T-helper 2 cell (primary cell): ENCODE results near the gene SLC27A3.
A peak's percentile ranks its signal among the peaks of the same experiment; 100 is the strongest.

Experiments
- DNase-seq, 5 experiments: peaks; one replicate each; pipeline versions ENCODE4 v3.0.0 to v3.0.0-alpha.2; 2012 to 2022
- total RNA-seq, 2 donors: gene quantifications; one replicate each; lab custom pipeline; 2026; lab: John Stamatoyannopoulos, UW

The SLC27A3 gene, protein sequence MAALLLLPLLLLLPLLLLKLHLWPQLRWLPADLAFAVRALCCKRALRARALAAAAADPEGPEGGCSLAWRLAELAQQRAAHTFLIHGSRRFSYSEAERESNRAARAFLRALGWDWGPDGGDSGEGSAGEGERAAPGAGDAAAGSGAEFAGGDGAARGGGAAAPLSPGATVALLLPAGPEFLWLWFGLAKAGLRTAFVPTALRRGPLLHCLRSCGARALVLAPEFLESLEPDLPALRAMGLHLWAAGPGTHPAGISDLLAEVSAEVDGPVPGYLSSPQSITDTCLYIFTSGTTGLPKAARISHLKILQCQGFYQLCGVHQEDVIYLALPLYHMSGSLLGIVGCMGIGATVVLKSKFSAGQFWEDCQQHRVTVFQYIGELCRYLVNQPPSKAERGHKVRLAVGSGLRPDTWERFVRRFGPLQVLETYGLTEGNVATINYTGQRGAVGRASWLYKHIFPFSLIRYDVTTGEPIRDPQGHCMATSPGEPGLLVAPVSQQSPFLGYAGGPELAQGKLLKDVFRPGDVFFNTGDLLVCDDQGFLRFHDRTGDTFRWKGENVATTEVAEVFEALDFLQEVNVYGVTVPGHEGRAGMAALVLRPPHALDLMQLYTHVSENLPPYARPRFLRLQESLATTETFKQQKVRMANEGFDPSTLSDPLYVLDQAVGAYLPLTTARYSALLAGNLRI
- total RNA-seq, result 3.4 to 6.8 reads per million in 2 donors

DNA sequence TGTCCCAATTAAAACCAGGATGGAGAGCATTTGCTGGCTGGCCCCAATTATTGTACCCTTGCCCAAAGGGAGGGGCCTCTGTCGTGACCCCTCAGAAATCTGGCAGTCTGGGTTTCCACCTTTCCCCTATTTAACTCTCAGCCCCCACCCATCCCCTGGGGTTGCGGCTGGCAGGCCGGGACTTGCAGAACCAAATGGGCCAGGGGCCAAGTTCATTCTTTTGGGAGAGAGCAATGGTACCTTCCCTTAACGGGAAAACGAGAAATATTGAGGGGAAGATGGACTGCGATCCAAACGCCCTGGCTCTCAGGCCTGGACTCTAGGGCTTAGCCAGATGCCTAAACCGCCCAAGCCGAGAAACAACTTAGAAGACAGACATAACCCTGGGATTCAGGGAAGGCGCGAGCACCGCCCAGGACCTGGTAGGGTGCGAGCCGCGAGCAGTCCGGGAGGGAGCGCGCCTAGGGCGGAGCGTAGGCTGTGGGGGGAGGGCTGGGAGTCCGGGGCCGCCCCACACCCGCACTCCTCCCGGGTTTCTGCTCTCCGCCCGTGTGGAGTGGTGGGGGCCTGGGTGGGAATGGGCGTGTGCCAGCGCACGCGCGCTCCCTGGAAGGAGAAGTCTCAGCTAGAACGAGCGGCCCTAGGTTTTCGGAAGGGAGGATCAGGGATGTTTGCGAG, at the start of gene SLC27A3:
Gene SLC27A3 (plus strand): TSS at position 628 of the 678 bp plus-strand sequence. CDS start 91 bp downstream, outside the sequence.
- DNase-seq, result peak in 1 of 5 experiments; percentile 8

DNA sequence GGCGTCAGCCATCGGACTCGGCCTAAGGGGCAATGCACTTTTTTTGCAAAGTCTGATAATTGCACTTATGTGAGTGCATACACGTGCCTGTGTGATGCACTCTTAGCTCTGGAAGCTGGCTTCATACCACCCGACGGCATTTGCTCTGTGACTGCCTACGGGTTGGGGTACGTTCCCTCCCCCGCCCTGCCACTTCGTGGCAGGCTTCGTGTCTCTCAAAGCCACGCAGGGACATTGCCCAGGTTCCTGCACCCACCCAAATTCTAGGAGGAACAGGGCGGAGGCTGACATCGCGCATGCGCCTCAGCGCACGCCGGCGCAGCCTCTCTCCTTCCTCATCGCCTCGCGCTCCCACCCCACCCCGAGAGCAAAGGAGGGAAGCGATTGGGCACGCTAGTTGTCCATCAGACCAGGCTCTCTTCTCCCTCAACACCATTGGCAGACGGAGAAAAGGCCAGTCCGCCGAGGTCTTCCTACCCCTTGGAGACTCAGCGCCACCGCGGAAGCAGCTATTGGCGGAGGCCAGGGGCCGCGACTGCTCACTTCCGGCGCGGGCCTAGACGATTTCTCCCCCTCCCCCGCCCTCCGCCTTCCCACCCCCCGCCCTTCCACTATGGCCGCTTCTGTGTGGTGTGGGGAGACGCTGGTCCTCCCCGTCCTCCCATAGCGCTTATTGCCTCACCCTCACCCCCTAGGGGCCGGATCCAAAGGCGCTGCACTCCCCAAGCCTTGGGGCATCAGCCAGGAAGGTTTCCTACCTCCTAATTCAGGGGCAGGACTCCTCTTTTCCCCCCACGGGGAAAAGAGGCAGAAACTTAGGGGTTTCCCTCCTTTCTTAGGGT, 47.5 kb upstream of the SLC27A3 start, which contains the start of gene INTS3:
Gene INTS3 (plus strand): TSS at position 588 of the 842 bp plus-strand sequence. CDS start 585 bp downstream, outside the sequence.
- peak; percentile 96 to 100 (median 99) for DNase-seq

DNA sequence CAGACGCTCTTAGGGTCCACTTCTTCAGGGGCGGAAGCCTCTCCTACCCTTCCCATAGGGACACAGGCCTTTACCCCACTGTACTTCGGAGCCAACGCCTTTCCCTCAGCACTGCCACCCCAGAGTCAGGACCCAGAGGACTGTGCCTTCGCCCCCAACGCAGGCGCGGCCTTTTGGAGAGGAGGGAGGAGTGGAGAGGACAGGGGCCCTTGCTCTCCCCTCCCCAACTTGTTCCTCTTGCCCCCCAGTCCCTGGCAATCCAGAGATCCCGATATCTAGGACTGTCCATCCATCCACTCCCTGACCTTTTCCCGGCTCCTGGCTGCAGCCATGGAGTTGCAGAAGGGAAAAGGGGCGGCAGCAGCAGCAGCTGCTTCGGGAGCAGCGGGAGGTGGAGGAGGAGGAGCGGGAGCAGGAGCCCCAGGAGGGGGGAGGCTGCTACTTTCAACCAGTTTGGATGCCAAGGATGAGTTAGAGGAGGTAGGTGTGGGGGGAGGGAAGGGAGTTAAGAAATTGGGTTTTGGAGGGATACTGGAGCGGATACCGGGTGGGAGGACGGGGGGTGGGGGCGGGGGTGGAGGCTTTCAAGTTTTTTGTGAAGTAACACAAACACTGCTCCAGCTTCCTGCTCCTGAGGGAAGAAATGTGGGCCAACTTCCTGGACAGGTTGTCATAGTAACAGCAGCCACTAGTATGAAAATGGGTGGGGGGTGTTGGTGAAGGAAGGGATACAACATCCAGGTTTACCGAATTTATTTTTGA, 46.7 kb upstream of the SLC27A3 start:
- peak in 4 of 5 experiments; percentile 6 to 29 (median 12) for DNase-seq

DNA sequence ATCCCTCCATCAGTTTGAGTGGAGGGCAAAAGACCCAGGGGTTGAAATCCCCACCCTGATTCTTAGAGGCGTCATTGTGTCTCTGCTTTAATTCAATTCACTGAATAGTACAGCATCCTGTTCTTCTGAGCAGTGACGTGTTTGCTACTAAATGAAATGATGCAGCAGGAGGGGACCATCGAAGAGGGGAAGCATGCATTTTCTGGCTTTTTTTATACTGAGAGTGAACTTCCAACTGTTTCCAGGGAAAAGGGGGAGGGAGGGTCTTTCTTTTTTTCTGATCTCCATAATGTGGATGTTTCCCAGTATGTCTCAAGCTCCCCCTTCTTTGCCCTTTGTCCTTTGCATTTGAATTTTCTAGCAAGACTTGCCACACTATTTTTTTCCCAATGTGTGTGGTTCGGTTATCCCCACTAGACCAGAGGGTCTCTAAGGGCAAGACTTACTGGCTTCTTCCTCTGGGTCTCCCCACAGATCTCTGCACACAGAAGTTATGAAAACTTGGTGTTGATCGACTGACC, 44.7 kb upstream of the SLC27A3 start:
- no peak for DNase-seq

DNA sequence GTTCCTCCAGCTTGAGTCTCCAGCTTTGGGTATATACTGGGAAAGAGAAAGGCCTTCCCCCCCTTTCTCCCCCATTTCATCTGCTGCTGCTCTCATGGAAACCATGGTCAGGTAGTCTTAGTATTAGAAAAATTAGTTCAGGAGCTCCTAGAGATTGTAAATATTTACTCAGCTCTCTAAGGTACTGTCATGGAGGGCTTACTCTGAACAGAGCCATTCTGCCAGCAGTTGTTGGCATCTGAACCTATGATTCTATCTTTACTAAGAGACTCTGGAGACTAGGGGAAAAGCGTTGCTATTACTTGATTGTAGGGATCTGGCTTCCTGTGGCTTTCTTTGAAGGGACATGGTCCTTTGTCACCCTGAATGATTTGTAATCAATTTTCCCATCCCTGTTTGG, 41.2 kb upstream of the SLC27A3 start:
- DNase-seq, result no peak

DNA sequence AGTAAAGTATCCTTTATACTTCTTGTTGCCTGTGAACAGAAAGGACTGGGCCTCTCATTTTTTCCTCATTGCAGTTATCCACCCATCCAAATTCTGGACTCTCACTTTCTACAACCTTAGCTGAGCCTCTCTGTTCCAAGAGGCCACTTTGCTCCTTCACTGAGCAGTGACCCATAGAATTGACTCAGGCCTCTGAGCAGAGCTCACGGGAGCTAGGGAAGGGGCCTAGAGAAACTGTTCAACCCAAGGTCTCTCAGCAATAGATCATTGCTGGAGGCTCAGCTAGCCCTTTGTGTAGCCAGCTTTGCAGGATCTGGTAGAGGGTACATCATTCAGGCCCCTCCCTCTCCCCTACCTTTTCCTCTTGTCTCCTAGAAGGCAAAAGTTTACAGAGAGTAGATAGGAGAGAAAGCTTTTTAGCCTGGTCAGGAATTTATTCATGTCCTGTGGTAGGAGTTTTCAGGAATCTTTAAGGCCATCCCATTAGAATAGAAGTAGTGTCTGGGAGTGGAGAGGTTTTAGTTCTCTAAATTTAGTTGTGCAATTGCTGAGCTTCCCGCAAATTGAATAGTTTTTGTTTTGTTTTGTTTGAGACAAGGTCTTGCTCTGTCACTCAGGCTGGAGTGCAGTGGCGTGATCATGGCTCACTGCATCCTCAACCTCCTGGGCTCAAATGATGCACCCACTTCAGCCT, 40.7 kb upstream of the SLC27A3 start:
- DNase-seq, result no peak

DNA sequence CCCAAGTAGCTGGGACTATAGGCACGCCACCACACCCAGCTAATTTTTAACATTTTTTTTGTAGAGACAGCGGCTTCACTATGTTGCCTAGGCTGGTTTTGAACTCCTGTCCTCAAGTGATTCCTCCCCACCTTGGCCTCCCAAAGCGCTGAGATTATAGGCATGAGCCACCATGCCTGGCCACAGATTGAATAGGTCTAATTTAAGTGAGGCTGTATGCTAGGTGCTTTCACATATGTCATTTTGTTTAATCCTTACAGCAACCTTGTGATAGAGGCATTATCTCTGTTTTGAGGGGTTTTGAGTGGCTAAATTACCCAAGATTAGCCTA, 40.2 kb upstream of the SLC27A3 start:
- DNase-seq, result no peak

DNA sequence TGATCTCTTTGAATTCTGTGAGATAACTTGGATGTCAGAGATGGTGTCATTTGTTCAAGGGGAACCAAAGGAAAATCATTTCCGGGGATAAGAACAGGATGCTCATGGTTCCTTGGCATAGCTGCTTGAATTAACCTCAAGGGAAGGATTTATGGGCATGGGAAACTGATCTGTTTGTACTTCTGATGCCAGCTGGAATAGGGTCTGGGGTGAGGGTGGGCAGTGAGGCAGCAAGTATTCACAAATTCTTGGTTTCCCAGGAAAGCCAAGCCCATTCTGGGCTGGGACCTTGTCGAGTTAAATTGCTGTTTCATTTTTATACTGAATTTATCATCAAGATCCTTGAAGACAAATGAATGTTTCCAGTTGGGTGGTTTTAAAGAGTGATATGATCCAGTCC, 33.2 kb upstream of the SLC27A3 start:
- no peak for DNase-seq

DNA sequence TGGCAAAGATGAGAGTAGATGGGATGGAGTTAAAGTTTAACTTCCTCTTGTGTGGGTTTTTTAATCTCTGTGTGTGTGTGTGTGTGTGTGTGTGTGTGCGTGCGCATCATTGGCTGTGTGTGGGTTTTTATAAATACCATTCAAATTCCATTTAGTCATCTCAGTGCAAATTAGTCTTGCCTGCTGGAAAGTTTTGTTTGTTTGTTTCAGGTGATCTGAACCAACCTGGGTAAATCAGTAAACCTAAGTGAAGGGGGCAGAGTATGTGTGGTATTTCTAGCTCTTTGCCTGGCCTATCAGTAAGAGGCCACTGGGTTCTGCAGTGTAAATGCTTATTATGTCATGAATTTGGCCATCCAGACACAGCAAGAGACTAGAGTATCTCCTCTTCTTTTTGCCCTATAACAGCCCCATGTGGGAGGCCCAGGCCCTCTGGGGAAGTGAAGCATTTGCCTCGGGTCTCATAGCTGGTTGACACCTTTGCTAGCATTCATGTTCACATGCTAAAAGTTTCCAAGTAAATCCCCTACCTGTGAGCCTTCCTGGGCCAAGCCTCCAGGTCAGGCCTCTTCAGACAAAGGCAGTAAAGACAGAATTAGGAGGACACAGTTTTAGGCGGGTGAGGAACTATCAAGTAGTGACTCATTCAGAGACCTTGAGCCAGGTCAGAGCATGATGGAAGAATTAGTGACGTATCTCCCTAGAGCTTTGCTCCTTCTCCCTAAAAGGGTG, 32.6 kb upstream of the SLC27A3 start:
- DNase-seq, result peak in 1 of 5 experiments; percentile 27

DNA sequence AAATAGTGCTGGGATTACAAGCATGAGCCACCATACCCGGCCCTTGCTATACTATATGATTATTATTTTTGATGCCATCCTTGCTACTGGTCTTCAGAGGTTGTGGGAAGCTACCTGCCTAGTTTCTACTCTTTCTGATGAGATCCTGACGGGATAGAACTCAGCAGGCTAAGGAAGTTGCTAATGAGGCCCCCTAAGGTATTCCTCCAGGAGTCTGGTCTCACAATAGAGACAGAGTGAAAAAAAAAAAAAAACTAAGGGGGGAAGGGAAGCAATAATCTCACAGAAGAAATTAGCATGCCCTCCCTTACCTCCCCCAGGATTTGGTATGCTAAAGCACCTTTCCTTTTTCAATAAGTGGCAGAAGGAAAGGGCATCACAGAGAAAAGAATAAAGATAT, 29.8 kb upstream of the SLC27A3 start:
- no peak for DNase-seq

DNA sequence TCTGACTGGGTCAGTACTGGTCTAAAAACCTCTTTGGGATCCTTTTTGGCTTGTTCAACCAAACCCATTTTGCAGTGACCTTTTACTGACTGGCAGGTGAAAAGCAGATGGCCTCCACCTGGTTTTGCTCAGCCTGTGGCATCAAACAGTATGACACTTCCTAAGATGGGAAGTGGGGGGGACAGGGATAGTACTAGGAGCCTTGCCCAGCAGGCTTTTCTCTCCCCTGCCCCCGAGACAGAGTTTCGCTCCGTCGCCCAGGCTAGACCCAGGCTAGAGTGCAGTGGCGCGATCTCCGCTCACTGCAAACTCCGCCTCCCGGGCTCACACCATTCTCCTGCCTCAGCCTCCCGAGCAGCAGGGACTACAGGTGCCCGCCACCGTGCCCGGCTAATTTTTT, 29.0 kb upstream of the SLC27A3 start:
- no peak for DNase-seq

DNA sequence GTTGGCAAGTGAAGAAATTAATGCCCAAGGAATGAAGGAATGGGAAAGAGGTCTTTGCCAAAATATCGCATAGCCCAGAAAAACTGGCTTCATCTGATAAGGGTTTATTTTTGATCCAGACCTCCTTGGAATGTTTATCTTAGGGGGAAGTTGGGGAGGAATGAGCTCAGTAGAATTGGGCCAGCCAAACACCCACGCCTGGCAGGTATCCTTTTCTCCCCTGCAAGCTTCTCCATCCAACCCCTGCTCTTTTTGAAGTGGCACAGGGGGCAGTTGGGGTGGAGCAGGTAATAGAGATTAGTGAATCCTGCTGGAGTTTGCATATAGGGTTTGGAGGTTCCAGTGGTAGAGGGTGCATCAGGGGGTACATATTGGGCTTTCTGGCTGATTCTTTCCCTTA, 26.3 kb upstream of the SLC27A3 start:
- no peak for DNase-seq

DNA sequence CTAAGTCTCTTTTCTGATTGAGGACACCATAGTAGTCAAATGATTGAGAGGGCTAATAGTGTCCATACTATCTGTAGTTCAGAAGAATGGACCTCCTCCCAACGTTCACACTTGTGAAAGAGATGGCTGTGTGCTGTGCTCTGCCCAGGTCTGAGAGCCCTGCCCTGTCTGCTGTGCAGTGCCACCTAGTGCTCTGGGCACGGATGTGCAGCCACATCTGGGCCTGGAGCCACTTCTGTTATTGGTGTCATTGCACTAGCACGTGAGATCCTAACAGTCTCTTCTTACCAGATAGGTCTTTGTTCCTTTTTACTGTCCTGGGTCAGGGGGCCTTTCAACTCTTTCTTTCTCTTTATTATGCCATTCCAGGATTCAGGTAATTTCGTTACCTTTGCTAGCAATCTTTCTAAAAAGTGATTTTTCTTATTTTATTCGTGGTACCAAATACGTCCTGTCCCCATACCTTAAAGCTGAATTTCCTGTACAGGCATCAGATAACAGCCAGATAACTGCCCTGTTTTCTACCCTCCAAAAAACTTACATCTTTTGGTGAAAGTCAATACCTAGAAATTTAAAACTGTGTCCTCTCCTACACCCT, 25.7 kb upstream of the SLC27A3 start:
- DNase-seq, result peak; percentile 38 to 82 (median 65)

DNA sequence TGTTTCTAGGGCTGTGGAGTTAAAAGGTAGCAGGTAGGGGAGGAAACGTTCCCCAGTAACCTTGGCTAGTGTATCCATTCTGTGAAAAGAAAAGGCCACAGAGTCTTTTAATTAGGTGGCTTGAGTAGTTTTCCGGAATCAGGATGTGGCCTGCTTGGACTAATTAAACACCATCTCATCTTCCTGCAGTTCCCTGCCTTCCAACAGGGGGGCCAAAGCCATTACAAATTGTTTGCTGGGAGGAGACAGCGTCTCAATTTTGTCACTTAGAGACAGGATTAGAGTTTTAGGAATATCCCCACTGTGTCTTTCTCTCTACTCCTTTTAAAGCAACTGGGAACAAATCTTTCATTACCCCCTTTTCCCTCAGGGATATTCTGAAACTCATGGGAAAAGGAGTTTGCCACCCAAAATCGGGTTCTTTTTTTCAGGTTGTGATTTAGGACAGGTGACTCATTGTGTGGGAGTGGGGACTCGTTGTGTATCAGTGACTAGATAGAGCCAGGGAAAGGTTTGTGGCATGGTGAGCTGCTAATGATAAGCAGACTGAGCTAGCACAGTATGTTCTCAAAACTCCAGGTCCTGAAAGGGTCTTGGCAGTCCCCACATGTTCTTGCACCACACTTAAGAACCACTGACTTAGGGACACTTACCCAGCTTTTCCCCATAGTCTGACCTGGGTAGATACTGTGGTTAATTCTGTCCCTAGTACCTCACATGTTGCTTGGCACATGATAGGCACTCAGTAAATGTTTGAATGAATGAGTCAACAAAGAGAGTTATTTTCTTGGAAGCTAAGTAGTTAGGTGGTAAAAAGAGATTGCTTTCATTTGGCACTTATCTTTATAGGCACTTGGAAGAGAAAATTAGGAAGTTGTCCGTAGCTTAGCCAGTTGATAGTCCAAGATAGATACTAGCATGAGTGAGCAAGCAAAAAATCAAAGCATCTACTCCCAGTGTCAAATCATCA, 24.9 kb upstream of the SLC27A3 start:
- no peak for DNase-seq

DNA sequence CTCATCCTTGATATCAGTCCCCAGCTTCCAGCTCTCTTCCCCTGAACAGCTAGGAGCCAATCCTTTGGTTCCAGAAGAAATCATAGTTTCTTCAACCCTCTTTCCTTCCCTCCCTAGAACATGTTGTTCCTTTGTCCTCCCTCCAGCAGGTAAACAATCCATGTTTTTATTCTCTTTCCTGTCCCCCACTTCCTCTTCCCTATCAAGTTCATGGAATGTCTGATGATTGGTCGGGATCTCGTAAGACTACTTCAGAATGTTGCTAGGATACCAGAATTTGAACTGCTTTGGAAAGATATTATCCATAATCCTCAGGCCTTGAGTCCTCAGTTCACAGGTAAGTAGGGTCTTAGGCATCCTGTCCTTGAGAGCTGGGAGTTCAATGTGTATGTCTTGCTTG, 23.1 kb upstream of the SLC27A3 start:
- DNase-seq, result no peak

DNA sequence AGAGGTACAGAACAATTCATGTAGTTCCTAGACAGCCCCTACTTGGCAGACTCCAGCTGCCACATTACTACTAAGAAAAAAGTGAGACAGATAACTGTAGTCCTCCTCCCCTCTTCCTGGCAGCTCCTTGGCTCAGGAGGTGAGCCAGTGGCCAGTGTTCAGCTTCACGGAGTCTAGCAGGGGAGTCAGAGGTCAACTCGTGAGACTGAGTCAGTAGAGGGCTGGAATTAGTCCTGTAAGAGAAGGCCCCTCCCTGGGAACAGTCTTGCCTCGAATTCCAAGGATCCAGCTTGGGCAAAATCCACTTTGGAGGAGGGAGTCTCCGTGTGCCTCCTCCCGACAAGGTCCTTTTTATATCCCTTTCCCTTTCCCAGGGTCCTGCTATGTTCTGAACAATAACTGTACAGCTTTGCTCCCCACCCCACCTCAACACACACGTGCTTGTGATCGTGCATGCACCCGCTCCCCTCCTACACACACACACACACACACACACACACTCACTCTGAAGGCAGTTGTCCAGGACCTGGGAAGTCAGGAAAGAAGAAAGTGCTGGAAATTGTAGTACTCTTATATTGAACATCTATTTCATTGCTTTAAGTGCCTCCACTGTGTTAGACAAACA, 22.5 kb upstream of the SLC27A3 start:
- DNase-seq, result no peak

DNA sequence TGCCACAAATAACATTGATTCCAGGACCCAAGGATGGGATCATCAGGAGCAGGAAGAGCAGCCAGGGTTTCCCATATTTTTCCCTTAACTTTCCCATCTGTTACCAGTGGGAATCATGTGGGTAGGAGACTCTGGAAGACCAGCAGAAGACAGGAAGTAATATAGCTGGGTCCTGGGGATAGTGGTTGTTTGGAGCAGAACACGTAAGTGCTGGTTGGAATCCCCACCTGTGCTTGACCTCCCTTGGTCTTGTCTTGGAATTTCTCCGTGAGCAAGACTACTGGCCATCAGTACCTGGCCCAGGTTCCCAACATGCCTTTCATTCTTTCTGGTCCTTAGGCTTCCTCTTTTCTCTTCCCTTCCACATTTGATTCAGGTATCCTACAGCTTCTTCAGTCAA, 20.9 kb upstream of the SLC27A3 start:
- no peak for DNase-seq

DNA sequence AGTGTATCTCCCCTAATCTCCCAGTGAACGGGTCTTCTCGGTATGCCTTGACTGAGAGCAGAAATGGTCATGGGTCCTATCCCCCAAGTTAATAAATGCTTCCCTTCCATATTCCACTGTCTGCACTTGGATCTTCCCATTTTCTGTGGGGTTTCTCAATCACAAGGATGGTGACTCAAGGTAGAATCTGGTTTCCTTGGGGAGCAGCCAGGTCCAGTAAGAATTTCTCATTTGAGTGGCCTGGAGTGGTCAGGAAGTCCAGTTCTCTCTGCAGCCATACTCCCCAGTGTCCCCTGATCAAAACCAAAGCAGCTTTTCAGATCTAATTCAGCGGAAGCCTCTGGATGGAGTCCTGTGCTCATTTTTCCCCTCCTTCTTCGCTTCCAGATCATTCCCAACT, 14.8 kb upstream of the SLC27A3 start:
- no peak for DNase-seq
